Stomach (tissue), 9 donors: ENCODE results near the gene TMEM44. TPM values are rescaled to one million over a fixed set of nuclear protein-coding genes. Genes with fewer than 3 reads are reported as not detected.

Source experiments
- DNase-seq, 2 donors: peaks; one replicate each; pipeline versions ENCODE4 v3.0.0 to v3.0.0-alpha.2; 2013 to 2019
- H3K27ac ChIP-seq, 5 donors: fragments of 200-600 bp in 4 of 5; sonication (generic) in 4 of 5; one replicate each; pipeline ENCODE4 v1.5.1; 2013 to 2019; ENCODE audit warnings: mild to moderate bottlenecking in 1 of 5, moderate library complexity in 1 of 5
- H3K27me3 ChIP-seq, 3 donors: fragments of 200-600 bp; sonication (generic); one replicate each; pipeline ENCODE4 v1.5.1; 2017 to 2019; ENCODE audit warnings: mixed run types in 1 of 3
- H3K36me3 ChIP-seq, 4 donors: fragments of 200-600 bp; sonication (generic); 1 replicate in 3 of 4; 2 replicates in 1 of 4; pipeline ENCODE4 v1.5.1; 2016 to 2019
- H3K4me1 ChIP-seq, 4 donors: fragments of 200-600 bp; sonication (generic); one replicate each; pipeline ENCODE4 v1.5.1; 2016 to 2019
- H3K4me3 ChIP-seq, 4 donors: fragments of 200-600 bp; sonication (generic) in 3 of 4; one replicate each; pipeline ENCODE4 v1.5.1; 2016 to 2019; ENCODE audit warnings: mild to moderate bottlenecking in 1 of 4
- H3K9me3 ChIP-seq, 4 donors: fragments of 200-600 bp; sonication (generic); one replicate each; pipeline ENCODE4 v1.5.1; 2016 to 2019
- EP300 ChIP-seq: sonication (generic); formaldehyde crosslinking; IDR thresholded peaks from one replicate; pipeline ENCODE4 v1.6.1; 2017; ENCODE audit warnings: antibody characterized with exemption
- POLR2A ChIP-seq, 4 donors: fragments of 450-650 bp; IDR thresholded peaks; one replicate each; pipeline ENCODE4 v1.6.1; 2016; ENCODE audit warnings: antibody characterized with exemption in 4 of 4, control low read depth in 2 of 4, mild to moderate bottlenecking in 1 of 4, moderate library complexity in 1 of 4
- POLR2AphosphoS5 ChIP-seq, 3 donors: sonication (generic); formaldehyde crosslinking; IDR thresholded peaks; one replicate each; pipeline ENCODE4 v1.6.1; 2016; ENCODE audit warnings: antibody characterized with exemption in 3 of 3
- WGBS, 5 donors: extraction: QIAGEN DNeasy Blood & Tissue Kit in 3 of 5; methylation state at CpG; one replicate each; pipeline versions ENCODE4 v1.1.5 to v1.1.7; 2013 to 2018; 5-methylcytosine and 5-hydroxymethylcytosine counted together
- intact Hi-C: fragments of 100-400 bp; cut with DNase I; formaldehyde crosslinking; loops from one replicate; pipeline ENCODE4 v1.15.1; 2023; ENCODE audit warnings: low total_unique reads
- polyA plus RNA-seq, 3 donors: library from polyadenylated mRNA; stranded (reverse); fragments of 200-250 nt; gene quantifications; one replicate each; pipeline ENCODE4 v1.2.3, GENCODE V29; 2013
- total RNA-seq, 5 donors: library from RNA; depleted of rRNA; stranded (reverse); fragments of >200 nt; gene quantifications; one replicate each; pipeline versions ENCODE4 v1.1.0 to v1.2.3, GENCODE V29; 2014 to 2016
- TF ChIP-seq, protein P1 (sequence below), 7 experiments: fragments of 450-650 bp in 4 of 7; fragments of 200-600 bp in 3 of 7; sonication (generic) in 3 of 7; IDR thresholded peaks; one replicate each; pipeline ENCODE4 v1.5.1; 2016 to 2019; ENCODE audit warnings: antibody characterized with exemption in 7 of 7, control low read depth in 2 of 7, mild to moderate bottlenecking in 1 of 7
- donor health status: healthy with polysubstance abuse.
- donor health status: Bipolar disorder and iron deficiency.
- donor health status: healthy.

The TMEM44 gene
- total and polyA plus RNA-seq, 8 donors, result 4.4 to 352 (median 9.4) TPM; not detected in 1

DNA sequence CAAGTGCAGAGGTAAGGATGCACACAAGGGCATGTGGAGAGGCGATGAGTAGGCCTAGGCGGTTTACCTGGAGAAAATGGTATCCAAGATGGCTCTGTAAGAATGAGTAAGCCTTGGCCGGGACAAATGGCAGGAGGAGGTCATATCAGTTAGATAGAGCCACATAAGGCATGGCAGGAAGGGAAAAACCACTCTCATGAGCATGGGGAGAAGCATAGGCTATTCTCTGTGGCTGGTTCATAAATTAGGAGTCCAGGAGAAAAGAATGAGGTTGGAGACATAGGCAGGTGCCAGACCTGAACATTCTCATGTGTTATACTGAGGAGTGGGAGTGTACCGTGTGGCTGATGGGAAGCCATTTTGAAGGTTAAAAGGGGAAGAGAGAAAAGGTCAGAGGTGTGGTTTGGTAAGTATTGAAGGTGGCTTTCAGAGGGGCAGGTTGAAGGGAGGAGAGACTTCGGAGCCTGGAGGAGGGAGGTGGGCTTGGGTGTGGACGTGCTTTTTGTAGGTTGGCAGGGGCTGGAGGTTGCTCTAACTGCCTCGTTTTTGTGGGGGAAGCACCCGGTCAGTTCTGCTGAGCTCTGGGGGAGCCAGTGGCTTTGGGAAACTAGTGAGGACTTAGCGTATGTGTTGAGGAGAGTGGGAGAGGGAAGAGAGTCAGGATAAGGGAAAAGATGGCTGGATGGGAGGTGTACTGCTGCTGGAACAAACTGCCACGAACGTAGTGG lies 47.8 kb upstream of the TMEM44 start:
- DNase-seq, result peak in 1 of 2 donors; percentile 7
- peaks cover 9 to 27% (median 24%) of the 10 kb centered on the region in 4 donors for H3K4me1 ChIP-seq
- H3K27me3 ChIP-seq, result peaks cover 0 to 19% (median 0%) of the 10 kb centered on the region in 3 donors
- H3K9me3 ChIP-seq, result no peaks in the 10 kb centered on the region
- TF ChIP-seq POLR2A (IDR thresholded peaks at IDR 0.05), result no peak
- no peak for TF ChIP-seq POLR2AphosphoS5 (IDR thresholded peaks at IDR 0.05)
- TF ChIP-seq EP300, result no peak
- TF ChIP-seq, protein P1, sequence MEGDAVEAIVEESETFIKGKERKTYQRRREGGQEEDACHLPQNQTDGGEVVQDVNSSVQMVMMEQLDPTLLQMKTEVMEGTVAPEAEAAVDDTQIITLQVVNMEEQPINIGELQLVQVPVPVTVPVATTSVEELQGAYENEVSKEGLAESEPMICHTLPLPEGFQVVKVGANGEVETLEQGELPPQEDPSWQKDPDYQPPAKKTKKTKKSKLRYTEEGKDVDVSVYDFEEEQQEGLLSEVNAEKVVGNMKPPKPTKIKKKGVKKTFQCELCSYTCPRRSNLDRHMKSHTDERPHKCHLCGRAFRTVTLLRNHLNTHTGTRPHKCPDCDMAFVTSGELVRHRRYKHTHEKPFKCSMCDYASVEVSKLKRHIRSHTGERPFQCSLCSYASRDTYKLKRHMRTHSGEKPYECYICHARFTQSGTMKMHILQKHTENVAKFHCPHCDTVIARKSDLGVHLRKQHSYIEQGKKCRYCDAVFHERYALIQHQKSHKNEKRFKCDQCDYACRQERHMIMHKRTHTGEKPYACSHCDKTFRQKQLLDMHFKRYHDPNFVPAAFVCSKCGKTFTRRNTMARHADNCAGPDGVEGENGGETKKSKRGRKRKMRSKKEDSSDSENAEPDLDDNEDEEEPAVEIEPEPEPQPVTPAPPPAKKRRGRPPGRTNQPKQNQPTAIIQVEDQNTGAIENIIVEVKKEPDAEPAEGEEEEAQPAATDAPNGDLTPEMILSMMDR (IDR thresholded peaks at IDR 0.05), result no peak
- 72 to 77% (median 76%) methylated on average over 11 of the region's 11 CpGs for WGBS, 5 donors
- H3K36me3 ChIP-seq, result no peaks in the 10 kb centered on the region
- H3K27ac ChIP-seq, result no peak overlapping the region
- intact Hi-C loops, result loop anchor here (5.0 kb wide), 2 partner anchors 426 to 581 kb away; no protein-coding TSS in a partner anchor
- no peak overlapping the region for H3K4me3 ChIP-seq

DNA sequence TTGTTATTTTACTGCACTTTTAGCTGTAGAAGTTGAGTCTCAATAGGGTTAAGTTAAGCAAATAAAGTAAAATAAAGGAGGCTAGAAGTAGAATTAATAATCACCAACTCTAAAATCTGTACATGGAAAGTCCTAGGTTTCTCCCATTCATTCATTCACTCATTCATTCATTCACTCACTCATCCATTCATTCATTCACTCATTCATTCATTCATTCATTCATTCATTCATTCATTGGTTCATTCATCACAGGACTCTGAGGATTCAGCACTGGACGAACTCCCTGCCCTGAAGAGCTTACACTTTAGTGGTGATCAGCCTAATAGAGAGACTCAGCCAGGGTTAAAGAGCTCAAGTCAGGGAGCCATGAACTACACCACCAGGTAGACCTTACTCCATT lies 43.3 kb upstream of the TMEM44 start:
- 73 to 90% (median 83%) methylated on average over 1 of the region's 1 CpG for WGBS, 5 donors
- Histone ChIP-seq H3K4me1 (peaks cover 0 to 9% (median 3%) of the 10 kb centered on the region in 4 donors), H3K27ac (no peak overlapping the region), H3K27me3 (peaks cover 0 to 21% (median 0%) of the 10 kb centered on the region in 3 donors), H3K9me3 (no peaks in the 10 kb centered on the region), H3K4me3 (no peak overlapping the region), H3K36me3 (no peaks in the 10 kb centered on the region)
- TF ChIP-seq POLR2AphosphoS5 (IDR thresholded peaks at IDR 0.05) (no peak), EP300 (no peak), POLR2A (IDR thresholded peaks at IDR 0.05) (no peak)
- TF ChIP-seq, protein P1 (IDR thresholded peaks at IDR 0.05), result no peak
- intact Hi-C loops, result no loop called here
- DNase-seq, result no peak

DNA sequence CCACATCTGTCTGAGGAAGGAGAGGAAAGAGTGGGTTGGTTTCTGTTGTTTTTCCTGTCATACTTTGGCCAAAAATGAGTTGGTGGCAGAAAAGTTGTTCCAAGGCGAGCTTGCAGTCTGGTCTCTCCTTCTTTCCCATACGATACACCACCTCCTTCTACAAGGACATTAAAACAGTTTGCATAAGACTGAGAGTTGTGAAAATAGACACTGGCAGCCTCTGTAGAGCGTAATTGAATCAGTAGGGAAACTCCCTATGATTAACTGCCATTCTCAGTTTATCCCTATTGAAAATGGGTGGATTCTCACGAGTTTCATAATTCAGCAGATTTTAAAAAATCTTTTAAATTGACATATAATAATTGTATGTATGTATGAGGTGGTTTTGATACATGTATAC lies 42.5 kb upstream of the TMEM44 start:
- TF ChIP-seq EP300, result no peak
- TF ChIP-seq, protein P1 (IDR thresholded peaks at IDR 0.05), result no peak
- TF ChIP-seq POLR2AphosphoS5 (IDR thresholded peaks at IDR 0.05), result no peak
- no peak for TF ChIP-seq POLR2A (IDR thresholded peaks at IDR 0.05)
- 41 to 66% (median 41%) methylated on average over 4 of the region's 4 CpGs for WGBS, 5 donors
- H3K27ac ChIP-seq, result no peak overlapping the region
- no peaks in the 10 kb centered on the region for H3K9me3 ChIP-seq
- peaks cover 7 to 17% (median 11%) of the 10 kb centered on the region in 4 donors for H3K4me1 ChIP-seq
- no peaks in the 10 kb centered on the region for H3K36me3 ChIP-seq
- intact Hi-C loops, result no loop called here
- H3K27me3 ChIP-seq, result peaks cover 0 to 21% (median 0%) of the 10 kb centered on the region in 3 donors
- DNase-seq, result no peak
- no peak overlapping the region for H3K4me3 ChIP-seq

DNA sequence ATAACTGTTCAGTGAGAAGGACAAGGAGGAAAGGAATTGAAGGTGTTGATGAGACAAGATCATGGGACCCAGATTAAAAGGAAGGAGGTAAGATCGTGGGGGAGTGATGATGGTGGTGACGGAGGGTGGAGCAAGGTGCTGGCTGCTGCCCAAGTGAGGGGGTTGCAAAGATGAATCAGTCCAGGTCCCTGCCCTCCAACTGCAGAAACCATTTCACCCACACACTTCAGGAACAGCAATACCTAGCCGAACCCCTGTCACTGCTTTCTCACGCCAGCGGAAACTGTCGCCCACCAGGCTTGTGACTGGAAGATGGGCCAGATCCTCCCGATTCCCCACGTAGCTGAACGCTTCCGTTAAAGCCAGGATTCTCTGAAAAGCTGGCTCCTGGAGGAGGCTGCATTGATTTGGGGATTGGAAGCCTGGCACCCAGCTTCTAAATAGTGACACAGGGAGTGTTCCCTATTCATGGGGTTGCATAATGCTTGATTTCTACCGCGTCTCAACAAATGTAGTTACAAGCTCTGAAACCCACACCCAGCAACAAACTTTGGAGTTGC lies 41.9 kb upstream of the TMEM44 start:
- Histone ChIP-seq H3K36me3 (no peaks in the 10 kb centered on the region), H3K27ac (no peak overlapping the region), H3K9me3 (no peaks in the 10 kb centered on the region), H3K4me1 (peaks cover 10 to 22% (median 16%) of the 10 kb centered on the region in 4 donors), H3K4me3 (no peak overlapping the region), H3K27me3 (peaks cover 0 to 21% (median 0%) of the 10 kb centered on the region in 3 donors)
- 47 to 57% (median 55%) methylated on average over 10 to 12 of the region's 12 CpGs for WGBS, 5 donors
- no peak for DNase-seq
- intact Hi-C loops, result no loop called here
- TF ChIP-seq, protein P1 (IDR thresholded peaks at IDR 0.05), result no peak
- TF ChIP-seq POLR2AphosphoS5 (IDR thresholded peaks at IDR 0.05) (no peak), EP300 (no peak), POLR2A (IDR thresholded peaks at IDR 0.05) (no peak)
